ENCODE measurements around the gene PSPH.

GRCh38 chr7:55980266-55980665, 71.0 kb downstream of the PSPH start:
- TF ChIP-seq, protein P1, sequence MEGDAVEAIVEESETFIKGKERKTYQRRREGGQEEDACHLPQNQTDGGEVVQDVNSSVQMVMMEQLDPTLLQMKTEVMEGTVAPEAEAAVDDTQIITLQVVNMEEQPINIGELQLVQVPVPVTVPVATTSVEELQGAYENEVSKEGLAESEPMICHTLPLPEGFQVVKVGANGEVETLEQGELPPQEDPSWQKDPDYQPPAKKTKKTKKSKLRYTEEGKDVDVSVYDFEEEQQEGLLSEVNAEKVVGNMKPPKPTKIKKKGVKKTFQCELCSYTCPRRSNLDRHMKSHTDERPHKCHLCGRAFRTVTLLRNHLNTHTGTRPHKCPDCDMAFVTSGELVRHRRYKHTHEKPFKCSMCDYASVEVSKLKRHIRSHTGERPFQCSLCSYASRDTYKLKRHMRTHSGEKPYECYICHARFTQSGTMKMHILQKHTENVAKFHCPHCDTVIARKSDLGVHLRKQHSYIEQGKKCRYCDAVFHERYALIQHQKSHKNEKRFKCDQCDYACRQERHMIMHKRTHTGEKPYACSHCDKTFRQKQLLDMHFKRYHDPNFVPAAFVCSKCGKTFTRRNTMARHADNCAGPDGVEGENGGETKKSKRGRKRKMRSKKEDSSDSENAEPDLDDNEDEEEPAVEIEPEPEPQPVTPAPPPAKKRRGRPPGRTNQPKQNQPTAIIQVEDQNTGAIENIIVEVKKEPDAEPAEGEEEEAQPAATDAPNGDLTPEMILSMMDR (IDR thresholded peaks at IDR 0.05), result no peak
- no peak for TF ChIP-seq POLR2A (IDR thresholded peaks at IDR 0.05)
- no peak for TF ChIP-seq POLR2AphosphoS5 (IDR thresholded peaks at IDR 0.05)
